NCI-H1092 (cell line): Measurements from ENCODE around the gene CHRNG.

ENCODE experiments used
- DNase-seq: peaks from one replicate; lab custom pipeline; 2025; lab: John Stamatoyannopoulos, UW

The CHRNG gene

GRCh38 chr2:232578626-232579025 lies 39.1 kb downstream of the CHRNG start:
- no peak for DNase-seq

- no peak for DNase-seq
These were observed 41.1 kb downstream of the CHRNG start for GRCh38 chr2:232580648-232580981.

DNA sequence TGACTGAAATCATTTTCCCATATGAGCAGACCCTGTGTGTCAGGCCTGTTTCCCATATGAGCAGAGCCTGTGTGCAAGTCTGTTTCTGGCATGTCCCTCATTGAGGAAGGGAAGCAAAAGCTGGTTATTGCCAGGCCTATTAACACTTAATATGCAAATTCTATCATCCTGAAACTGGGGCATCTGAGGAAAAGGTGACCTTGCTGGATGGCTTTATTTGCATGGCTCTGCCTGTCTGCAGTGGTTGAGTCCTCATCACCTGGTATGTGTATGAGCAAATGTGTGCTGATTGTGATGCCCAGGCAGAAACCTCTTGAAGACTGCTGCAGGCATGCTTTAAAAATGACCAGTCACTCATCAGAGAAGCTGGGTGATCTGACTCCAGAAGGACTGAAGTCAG lies 42.2 kb downstream of the CHRNG start:
- no peak for DNase-seq

- no peak for DNase-seq
These were observed 44.7 kb downstream of the CHRNG start for GRCh38 chr2:232584238-232584637.

DNA sequence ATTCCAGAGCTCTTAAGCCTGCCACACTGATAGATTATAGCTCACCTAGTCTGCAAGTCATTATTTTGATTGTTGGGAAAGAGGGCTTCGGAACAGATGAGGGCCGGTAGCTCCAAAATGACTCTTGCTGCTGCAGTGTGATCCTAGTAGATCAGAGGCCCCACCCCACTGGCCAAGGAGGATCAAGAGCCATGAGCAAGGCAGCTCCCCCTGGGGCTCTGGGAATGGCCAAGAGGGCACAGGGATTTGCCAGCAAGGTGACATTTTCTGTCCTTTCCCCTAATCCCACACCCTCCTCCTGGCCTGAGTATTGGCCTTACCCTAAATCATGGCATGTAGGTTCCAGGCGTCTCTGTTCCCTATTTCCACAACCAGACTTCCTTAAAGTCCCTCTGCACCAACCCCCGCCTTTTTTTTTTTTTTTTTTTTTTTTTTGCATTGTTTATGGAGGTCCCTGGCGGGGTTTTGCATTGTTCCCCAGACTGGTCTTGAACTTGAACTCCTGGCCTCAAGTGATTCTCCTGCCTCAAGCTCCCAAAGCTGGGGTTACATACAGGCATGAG lies 47.5 kb downstream of the CHRNG start:
- DNase-seq, result no peak

DNA sequence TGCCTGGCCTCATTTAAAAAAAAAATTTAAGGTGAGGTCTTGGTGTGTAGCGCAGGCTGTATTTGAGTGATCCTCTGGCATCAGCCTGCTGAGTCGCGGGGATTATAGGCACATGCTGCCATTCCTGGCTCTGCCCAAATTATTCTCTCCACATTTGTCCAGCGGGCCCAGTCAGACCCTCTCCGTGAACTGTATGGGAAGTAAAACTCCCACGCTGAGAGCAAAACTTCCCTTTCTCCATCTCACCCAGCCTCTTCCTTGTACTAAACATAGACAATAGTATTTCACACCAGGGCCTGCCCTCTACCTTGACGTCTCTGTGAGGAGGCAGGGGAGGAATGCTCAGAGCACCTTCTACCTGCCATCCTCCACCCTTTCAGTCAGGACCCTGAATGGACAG lies 48.0 kb downstream of the CHRNG start:
- DNase-seq, result no peak

- DNase-seq, result no peak
These were observed 48.5 kb downstream of the CHRNG start for GRCh38 chr2:232588031-232588430.

DNA sequence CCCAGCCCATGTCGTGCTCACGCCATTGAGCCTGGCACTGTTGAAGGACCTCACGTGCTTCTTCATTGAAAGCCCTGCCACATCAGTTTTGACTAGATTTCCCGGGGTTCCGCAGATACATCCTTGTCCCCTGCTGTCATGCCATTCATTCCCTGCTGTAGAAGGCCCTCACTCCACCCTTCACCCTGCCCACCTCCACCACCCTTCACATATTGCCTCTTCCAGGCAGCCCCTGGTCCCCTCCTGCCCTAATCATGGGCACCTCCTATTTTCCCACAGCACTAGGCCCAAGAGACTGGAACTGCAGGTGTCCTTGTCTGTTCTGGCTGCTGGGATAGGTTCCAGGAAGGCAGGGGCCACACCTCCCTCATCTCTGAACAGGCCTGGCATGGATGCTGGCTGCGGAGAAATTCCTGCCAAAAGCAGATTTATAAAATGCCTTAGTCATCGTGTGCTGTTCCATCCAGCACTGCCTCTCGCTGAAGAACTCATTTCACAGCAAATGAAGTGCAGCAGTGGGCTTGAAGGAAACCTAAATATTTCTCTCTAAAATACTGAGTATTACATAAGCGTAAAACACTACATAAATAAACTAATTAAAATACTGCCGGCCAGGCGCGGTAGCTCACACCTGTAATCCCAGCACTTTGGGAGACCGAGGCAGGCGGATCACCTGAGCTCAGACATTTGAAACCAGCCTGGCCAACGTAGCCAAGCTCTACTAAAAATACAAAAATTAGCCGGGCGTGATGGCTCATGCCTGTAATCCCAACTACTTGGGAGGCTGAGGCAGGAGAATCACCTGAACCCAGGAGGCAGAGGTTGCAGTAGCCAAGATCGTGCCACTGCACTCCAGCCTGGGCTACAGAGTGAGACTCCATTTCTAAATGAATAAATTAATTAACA lies 49.4 kb downstream of the CHRNG start:
- no peak for DNase-seq

DNA sequence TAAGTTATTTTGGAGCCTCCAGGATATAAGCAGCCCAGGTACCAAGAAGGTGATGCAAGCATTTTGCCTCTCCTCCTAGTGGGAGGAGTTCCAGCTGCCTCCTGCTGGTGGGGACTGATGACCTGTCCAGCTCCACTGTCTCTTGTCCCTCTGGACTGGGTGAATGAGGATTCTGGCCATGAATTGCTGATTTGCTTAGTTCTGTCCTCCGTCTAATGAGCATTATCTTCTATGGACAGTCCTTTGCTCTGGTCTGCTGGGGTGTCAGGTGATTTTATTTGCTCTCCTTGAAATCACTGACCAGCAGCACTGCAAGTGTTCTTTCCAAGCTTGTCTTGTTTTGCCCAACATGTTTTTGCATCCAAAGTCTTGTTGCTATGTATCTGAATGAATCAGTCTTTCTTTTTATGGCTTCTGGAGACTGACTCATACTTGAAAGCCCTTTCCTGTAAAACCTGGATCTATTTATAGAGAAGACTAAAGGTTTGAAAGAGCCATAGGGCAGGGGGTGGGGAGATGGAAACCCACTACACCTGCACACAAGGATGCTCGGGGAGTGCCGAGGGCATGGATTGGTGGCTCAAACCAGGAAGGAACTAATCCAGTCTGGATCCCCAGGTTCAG lies 53.4 kb downstream of the CHRNG start:
- no peak for DNase-seq

DNA sequence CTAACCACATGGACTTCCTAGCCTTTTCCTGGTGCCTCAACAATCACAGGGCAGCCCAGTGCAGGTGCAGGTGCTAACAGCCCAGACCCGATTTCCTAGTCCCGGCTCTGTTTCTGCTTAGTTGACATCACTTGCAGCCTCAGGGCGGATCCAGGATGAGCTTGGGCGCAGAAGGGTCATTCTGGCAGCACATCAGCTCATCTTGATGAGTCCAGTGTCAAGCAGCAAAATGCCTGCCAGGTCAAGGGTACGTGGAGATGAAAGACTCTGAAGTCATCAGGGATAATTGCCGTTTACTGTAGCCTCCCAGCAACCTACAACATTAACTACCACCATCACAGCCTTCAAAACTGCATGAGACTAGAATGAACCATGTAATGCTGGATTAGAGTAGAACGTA lies 54.5 kb downstream of the CHRNG start:
- no peak for DNase-seq
